HL-60/S4 treated with retinoic acid at 250 ng/mL for 4 days and 3 days (cell line): ENCODE data around the gene PDE4B.

Source experiments
- in situ Hi-C: fragments of 300-500 bp; cut with MboI; formaldehyde crosslinking; loops from 2 replicates; pipeline ENCODE4 v1.7.0; 2022; ENCODE audit warnings: low sequenced_read_pairs

The PDE4B gene

GRCh38 chr1:66367369-66367768 is 574.7 kb downstream of the PDE4B start:
- in situ Hi-C loops: no loop called here

GRCh38 chr1:66368261-66368660 is 575.6 kb downstream of the PDE4B start:
- in situ Hi-C loops: no loop called here

- in situ Hi-C loops: no loop called here
Observed at GRCh38 chr1:66370462-66370971, 577.8 kb downstream of the PDE4B start.

GRCh38 chr1:66371233-66372005 is 578.7 kb downstream of the PDE4B start:
- in situ Hi-C loops: no loop called here

- in situ Hi-C loops: no loop called here
Observed at GRCh38 chr1:66372522-66373101, 579.9 kb downstream of the PDE4B start.

GRCh38 chr1:66373157-66373591 is 580.5 kb downstream of the PDE4B start:
- in situ Hi-C loops: no loop called here

GRCh38 chr1:66374148-66374547 is 581.5 kb downstream of the PDE4B start:
- in situ Hi-C loops: no loop called here

GRCh38 chr1:66374561-66375111 is 581.9 kb downstream of the PDE4B start:
- in situ Hi-C loops: no loop called here

GRCh38 chr1:66375125-66375524 is 582.4 kb downstream of the PDE4B start:
- in situ Hi-C loops: no loop called here

GRCh38 chr1:66380452-66381212 is 587.9 kb downstream of the PDE4B start:
- in situ Hi-C loops: no loop called here

- in situ Hi-C loops: no loop called here
Observed at GRCh38 chr1:66381621-66382275, 589.1 kb downstream of the PDE4B start.

GRCh38 chr1:66383168-66383567 is 590.5 kb downstream of the PDE4B start:
- in situ Hi-C loops: no loop called here

GRCh38 chr1:66383611-66384010 is 590.9 kb downstream of the PDE4B start:
- in situ Hi-C loops: no loop called here

- in situ Hi-C loops: no loop called here
Observed at GRCh38 chr1:66384258-66384921, 591.7 kb downstream of the PDE4B start.

- in situ Hi-C loops: no loop called here
Observed at GRCh38 chr1:66386712-66387111, 594.0 kb downstream of the PDE4B start.

GRCh38 chr1:66388913-66389312 is 596.2 kb downstream of the PDE4B start:
- in situ Hi-C loops: no loop called here

- in situ Hi-C loops: no loop called here
Observed at GRCh38 chr1:66393586-66394287, 601.0 kb downstream of the PDE4B start.

GRCh38 chr1:66394603-66395002 is 601.9 kb downstream of the PDE4B start:
- in situ Hi-C loops: no loop called here

- in situ Hi-C loops: no loop called here
Observed at GRCh38 chr1:66395202-66396061, 602.7 kb downstream of the PDE4B start.
